DOHH2 (cell line): ENCODE results near the gene MAP3K5.
"Not testable (repeated sequence)": the region's sequence is repeated elsewhere in the genome, so short reads cannot be mapped to it uniquely, and the experiment has no call there.

ENCODE experiments used
- H3F3A ChIP-seq: fragments of 200-600 bp; sonication (generic), shearing (Covaris generic); 2 replicates; pipeline ENCODE4 v1.6.0; 2016; ENCODE audit warnings: antibody characterized with exemption, mild to moderate bottlenecking; ENCODE audit not compliant: control insufficient read depth, insufficient read depth
- H3K27ac ChIP-seq: fragments of 200-600 bp; sonication (generic); 2 replicates; pipeline ENCODE4 v1.5.1; 2014; ENCODE audit warnings: low read depth, mild to moderate bottlenecking, low read length, moderate library complexity
- H3K27me3 ChIP-seq: fragments of 200-600 bp; sonication (generic); 2 replicates; pipeline ENCODE4 v1.6.1; 2014; ENCODE audit warnings: mild to moderate bottlenecking, low read length, mixed read lengths; ENCODE audit not compliant: control insufficient read depth
- H3K36me3 ChIP-seq: fragments of 200-600 bp; sonication (generic); 2 replicates; pipeline ENCODE4 v1.6.1; 2014; ENCODE audit warnings: mild to moderate bottlenecking, low read length, moderate library complexity, mixed read lengths; ENCODE audit not compliant: control insufficient read depth
- H3K4me1 ChIP-seq: fragments of 200-600 bp; sonication (generic); 2 replicates; pipeline ENCODE4 v1.6.1; 2014; ENCODE audit warnings: mild to moderate bottlenecking, low read length, mixed read lengths; ENCODE audit not compliant: control insufficient read depth
- H3K4me2 ChIP-seq: fragments of 200-600 bp; sonication (generic); 2 replicates; pipeline ENCODE4 v1.6.0; 2014; ENCODE audit warnings: mild to moderate bottlenecking, low read length, moderate library complexity
- H3K4me3 ChIP-seq: fragments of 200-600 bp; sonication (generic); 2 replicates; pipeline ENCODE4 v1.5.1; 2014; ENCODE audit warnings: mild to moderate bottlenecking, low read length, mixed read lengths
- H3K79me2 ChIP-seq: fragments of 200-600 bp; sonication (generic); 2 replicates; pipeline ENCODE4 v1.6.1; 2014; ENCODE audit warnings: mild to moderate bottlenecking, low read length, mixed read lengths; ENCODE audit not compliant: control insufficient read depth
- H3K9me2 ChIP-seq: fragments of 200-600 bp; sonication (generic); replicated peaks from 2 replicates; pipeline ENCODE4 v1.6.1; 2014; ENCODE audit warnings: mild to moderate bottlenecking, low read length, mixed read lengths; ENCODE audit not compliant: control insufficient read depth
- H3K9me3 ChIP-seq: fragments of 200-600 bp; sonication (generic); 2 replicates; pipeline ENCODE4 v1.6.1; 2014; ENCODE audit warnings: antibody characterized with exemption, low read length, mixed read lengths; ENCODE audit not compliant: control insufficient read depth, insufficient read depth
- H4K20me1 ChIP-seq: fragments of 200-600 bp; sonication (generic); 2 replicates; pipeline ENCODE4 v1.6.0; 2014; ENCODE audit warnings: low read depth, mild to moderate bottlenecking, antibody characterized with exemption, low read length, moderate library complexity; ENCODE audit not compliant: control insufficient read depth, insufficient read depth
- EZH2phosphoT487 ChIP-seq: fragments of 200-600 bp; sonication (generic); IDR thresholded peaks from 2 replicates; pipeline ENCODE4 v1.6.1; 2017; ENCODE audit warnings: borderline replicate concordance, mild to moderate bottlenecking, antibody characterized with exemption, low read length, moderate library complexity, mixed read lengths
- TF ChIP-seq, protein P1 (sequence below): fragments of 200-600 bp; sonication (generic); IDR thresholded peaks from one replicate; pipeline ENCODE4 v1.5.1; 2014; ENCODE audit warnings: antibody characterized with exemption, mild to moderate bottlenecking, low read depth, low read length; ENCODE audit not compliant: poor library complexity, severe bottlenecking

MAP3K5 gene

DNA sequence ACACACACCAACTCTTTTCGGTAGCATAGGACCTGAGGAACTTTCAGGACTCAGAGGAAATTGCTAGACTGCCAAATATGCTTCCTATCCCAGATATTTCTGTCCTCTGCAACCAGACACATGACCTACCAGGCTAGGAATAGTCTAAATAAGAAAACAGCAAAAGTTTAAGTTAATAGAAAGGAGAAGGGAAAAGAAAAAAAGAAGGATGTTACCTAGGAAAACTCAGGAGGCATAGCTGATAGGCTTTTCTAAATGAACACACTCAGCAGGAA lies 74.6 kb downstream of the MAP3K5 start:
- Histone ChIP-seq H3K4me3 (no peak overlapping the region), H3F3A (no peaks in the 10 kb centered on the region), H3K27me3 (0 out of 2 replicates have a peak, but pooled peaks cover 2% of the 10 kb centered on the region), H3K79me2 (no peaks in the 10 kb centered on the region), H3K4me1 (0 out of 2 replicates have a peak, but pooled peaks cover 8% of the 10 kb centered on the region), H3K27ac (no peak overlapping the region), H3K4me2 (no peak overlapping the region), H3K9me2 (no peaks in the 10 kb centered on the region), H3K9me3 (no peaks in the 10 kb centered on the region), H3K36me3 (no peaks in the 10 kb centered on the region), H4K20me1 (no peaks in the 10 kb centered on the region)
- no peak for TF ChIP-seq EZH2phosphoT487
- TF ChIP-seq, protein P1, sequence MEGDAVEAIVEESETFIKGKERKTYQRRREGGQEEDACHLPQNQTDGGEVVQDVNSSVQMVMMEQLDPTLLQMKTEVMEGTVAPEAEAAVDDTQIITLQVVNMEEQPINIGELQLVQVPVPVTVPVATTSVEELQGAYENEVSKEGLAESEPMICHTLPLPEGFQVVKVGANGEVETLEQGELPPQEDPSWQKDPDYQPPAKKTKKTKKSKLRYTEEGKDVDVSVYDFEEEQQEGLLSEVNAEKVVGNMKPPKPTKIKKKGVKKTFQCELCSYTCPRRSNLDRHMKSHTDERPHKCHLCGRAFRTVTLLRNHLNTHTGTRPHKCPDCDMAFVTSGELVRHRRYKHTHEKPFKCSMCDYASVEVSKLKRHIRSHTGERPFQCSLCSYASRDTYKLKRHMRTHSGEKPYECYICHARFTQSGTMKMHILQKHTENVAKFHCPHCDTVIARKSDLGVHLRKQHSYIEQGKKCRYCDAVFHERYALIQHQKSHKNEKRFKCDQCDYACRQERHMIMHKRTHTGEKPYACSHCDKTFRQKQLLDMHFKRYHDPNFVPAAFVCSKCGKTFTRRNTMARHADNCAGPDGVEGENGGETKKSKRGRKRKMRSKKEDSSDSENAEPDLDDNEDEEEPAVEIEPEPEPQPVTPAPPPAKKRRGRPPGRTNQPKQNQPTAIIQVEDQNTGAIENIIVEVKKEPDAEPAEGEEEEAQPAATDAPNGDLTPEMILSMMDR: no peak

DNA sequence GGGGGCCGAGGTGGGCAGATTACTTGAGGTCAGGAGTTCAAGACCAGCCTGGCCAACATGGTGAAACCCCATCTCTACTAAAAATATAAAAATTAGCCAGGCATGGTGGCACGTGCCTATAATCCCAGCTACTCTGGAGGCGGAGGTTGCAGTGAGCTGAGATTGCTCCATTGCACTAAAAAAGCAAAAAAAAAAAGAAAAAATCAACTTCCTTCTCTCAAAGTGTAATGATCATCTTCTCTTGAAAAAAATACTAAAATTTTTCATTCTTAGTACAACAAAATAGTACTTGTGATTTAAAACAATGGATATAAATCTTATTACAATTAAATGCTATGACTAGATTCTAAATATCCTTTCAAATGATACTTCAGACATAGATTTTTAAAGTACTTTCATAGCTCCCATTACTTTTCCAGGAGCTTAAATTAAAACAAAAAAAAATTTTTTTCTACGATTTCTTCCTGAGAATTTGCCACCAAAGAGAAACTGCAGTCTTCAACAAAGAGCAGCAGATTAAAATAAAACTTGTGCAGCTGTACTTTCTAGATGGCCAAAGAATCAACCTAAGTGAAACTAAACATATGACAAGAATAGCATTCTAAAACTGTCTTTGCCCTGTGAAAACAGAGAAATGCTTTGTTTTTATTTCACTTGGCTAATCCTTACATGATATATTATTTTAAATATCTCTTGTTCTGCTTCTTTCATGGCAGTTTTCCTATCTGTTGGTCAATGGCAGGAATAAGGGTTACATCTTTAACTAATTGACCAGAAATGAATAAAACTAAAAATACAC lies 75.2 kb downstream of the MAP3K5 start:
- Histone ChIP-seq H3K36me3 (no peaks in the 10 kb centered on the region), H3K9me2 (no peaks in the 10 kb centered on the region), H3K4me1 (0 out of 2 replicates have a peak, but pooled peaks cover 8% of the 10 kb centered on the region), H3K4me2 (no peak overlapping the region), H3K27me3 (0 out of 2 replicates have a peak, but pooled peaks cover 2% of the 10 kb centered on the region), H4K20me1 (no peaks in the 10 kb centered on the region), H3K4me3 (no peak overlapping the region), H3K9me3 (no peaks in the 10 kb centered on the region), H3K79me2 (no peaks in the 10 kb centered on the region), H3K27ac (no peak overlapping the region), H3F3A (no peaks in the 10 kb centered on the region)
- TF ChIP-seq, protein P1: no peak
- TF ChIP-seq EZH2phosphoT487: no peak

DNA sequence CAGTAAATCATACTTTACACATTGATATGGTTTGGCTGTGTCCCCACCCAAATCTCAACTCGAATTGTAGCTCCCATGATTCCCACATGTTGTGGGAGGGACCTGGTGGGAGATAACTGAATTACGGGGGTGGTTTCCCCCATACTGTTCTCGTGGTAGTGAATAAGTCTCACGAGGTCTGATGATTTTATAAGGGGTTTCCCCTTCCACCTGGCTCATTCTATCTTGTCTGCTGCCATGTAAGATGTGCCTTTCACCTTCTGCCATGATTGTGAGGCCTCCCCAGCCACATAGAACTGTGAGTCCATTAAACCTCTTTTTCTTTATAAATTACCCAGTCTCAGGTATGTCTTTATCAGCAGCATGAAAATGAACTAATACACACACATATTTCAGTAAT lies 79.6 kb downstream of the MAP3K5 start:
- not testable (repeated sequence) for H3K79me2 ChIP-seq

DNA sequence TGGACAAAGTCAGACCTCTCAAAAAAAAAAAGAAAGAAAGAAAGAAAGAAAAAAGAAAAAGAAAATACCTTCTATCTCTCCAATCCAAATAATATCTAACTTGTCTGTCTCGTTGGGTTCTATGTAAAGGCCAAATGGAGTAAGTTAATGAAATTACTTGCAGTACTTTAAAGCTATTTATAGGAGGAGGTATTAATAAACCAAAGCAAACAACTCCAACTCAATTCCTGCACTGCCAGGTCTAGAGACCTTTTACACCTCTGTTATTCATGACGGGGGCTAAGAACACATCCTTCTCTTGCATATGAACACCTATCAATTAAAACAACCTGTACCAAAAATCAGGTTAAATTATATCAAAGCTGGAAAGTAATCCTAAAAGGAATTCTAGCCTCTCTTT lies 80.6 kb downstream of the MAP3K5 start:
- TF ChIP-seq, protein P1: no peak
- no peak for TF ChIP-seq EZH2phosphoT487
- H4K20me1 ChIP-seq: no peaks in the 10 kb centered on the region
- no peaks in the 10 kb centered on the region for H3K9me3 ChIP-seq
- H3K4me2 ChIP-seq: no peak overlapping the region
- H3K27me3 ChIP-seq: no peaks in the 10 kb centered on the region
- no peaks in the 10 kb centered on the region for H3K36me3 ChIP-seq
- no peaks in the 10 kb centered on the region for H3K4me1 ChIP-seq
- H3K9me2 ChIP-seq: no peaks in the 10 kb centered on the region
- no peaks in the 10 kb centered on the region for H3K79me2 ChIP-seq
- H3F3A ChIP-seq: no peaks in the 10 kb centered on the region
- no peak overlapping the region for H3K27ac ChIP-seq
- no peak overlapping the region for H3K4me3 ChIP-seq

More for the DNA sequence above, 79.6 kb downstream of the MAP3K5 start:
- H3K9me2 ChIP-seq, H3K36me3 ChIP-seq, H3K4me3 ChIP-seq, H3K9me3 ChIP-seq, H3F3A ChIP-seq, H3K27me3 ChIP-seq, H4K20me1 ChIP-seq, H3K4me1 ChIP-seq, H3K4me2 ChIP-seq, H3K27ac ChIP-seq: not testable (repeated sequence)
